Measurements from ENCODE around the gene ADAT3. TPM values are rescaled to one million over a fixed set of nuclear protein-coding genes. Genes with fewer than 3 reads are reported as not detected.
A peak's percentile ranks its signal among the peaks of the same experiment; 100 is the strongest.

Gene ADAT3
- total and polyA plus RNA-seq, 2 experiments from 2014 or later = 2.4 to 11.0 TPM

DNA sequence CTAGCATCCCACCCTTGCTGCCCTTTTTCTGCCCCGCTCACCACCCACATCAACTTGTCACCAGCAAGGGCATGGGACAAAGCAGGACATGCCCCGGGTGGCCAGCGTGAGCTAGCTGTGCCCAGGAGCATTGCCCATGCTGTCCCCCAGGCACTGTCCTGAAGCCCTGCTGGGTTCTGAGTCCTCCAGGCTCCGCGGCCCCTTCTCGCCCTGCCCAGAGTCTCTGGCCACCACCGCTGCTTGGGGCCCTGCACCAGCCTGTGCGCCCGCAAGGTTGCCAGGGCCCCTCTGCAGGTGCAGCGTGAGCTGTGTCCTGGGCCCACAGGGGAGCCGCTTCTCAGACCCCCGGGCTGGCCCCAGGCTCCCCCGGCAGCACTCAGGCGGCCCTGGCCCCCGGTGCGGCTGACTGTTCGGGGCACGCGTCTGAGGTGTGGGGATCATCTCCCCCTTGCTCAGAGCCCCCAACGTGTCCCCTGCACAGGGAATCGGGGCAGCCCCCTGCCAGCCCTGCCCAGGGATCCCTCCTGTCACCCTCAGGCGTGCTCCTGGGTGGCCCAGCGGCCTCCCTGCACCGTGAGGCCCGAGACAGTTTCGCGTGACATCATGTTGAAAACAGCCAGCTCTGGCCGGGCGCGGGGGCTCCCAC is 39.8 kb downstream of the ADAT3 start:
- Histone ChIP-seq H3K27ac (no peak overlapping the region), H3K4me3 (no peak overlapping the region), H2AFZ (no peak overlapping the region), H3K9me3 (ENCODE audit: low read depth) (no peaks in the 10 kb centered on the region), H3K4me1 (ENCODE audit: insufficient read depth) (peaks cover 15% of the 10 kb centered on the region), H3K36me3 (replicated peaks; ENCODE audit: insufficient read depth, low read depth) (no peaks in the 10 kb centered on the region), H4K20me1 (ENCODE audit: insufficient read depth, poor library complexity, severe bottlenecking) (peaks cover 58% of the 10 kb centered on the region), H3K27me3 (no peaks in the 10 kb centered on the region), H3K9me2 (replicated peaks; ENCODE audit: insufficient read depth) (no peaks in the 10 kb centered on the region), H3K4me2 (no peak overlapping the region), H3K79me2 (peaks cover 83% of the 10 kb centered on the region)
- DNase-seq (ENCODE audit: low spot score) = no peak
- WGBS (ENCODE audit: low lambda C conversion rate, missing lambda C conversion rate) = 93% methylated on average over 29 of the region's 30 CpGs
- TF ChIP-seq EZH2 (IDR thresholded peaks at IDR 0.05; ENCODE audit: borderline replicate concordance) (no peak), CTCF (IDR thresholded peaks at IDR 0.05; ENCODE audit: poor library complexity) (no peak)

DNA sequence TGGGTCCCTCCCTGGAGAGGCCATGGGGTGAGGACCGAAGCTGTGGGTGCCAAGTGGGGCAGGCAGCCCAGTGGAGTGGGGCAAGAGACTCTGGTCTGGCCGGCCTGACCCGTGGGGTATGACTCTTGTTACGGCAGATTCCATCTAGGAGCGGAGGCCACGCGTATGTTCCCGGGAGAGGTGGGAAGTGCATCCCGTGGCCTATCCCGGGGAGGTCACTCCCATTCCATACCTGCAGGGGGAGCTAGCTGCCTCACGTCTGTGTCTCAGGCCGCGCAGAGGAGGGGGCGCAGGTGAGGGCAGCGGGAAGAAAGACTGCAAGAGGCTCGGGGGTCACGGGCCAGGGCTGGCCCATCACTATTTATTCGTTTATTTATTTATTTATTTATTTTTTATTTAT is 40.7 kb downstream of the ADAT3 start:
- Histone ChIP-seq H3K4me2 (no peak overlapping the region), H3K9me3 (ENCODE audit: low read depth) (no peaks in the 10 kb centered on the region), H3K27me3 (no peaks in the 10 kb centered on the region), H3K27ac (no peak overlapping the region), H3K4me3 (no peak overlapping the region), H3K36me3 (replicated peaks; ENCODE audit: insufficient read depth, low read depth) (no peaks in the 10 kb centered on the region), H4K20me1 (ENCODE audit: insufficient read depth, poor library complexity, severe bottlenecking) (peaks cover 58% of the 10 kb centered on the region), H3K79me2 (peaks cover 92% of the 10 kb centered on the region), H3K9me2 (replicated peaks; ENCODE audit: insufficient read depth) (no peaks in the 10 kb centered on the region), H2AFZ (no peak overlapping the region), H3K4me1 (ENCODE audit: insufficient read depth) (peaks cover 13% of the 10 kb centered on the region)
- TF ChIP-seq EZH2 (IDR thresholded peaks at IDR 0.05; ENCODE audit: borderline replicate concordance) (no peak), CTCF (IDR thresholded peaks at IDR 0.05; ENCODE audit: poor library complexity) (peak; percentile 46), EZH2phosphoT487 (IDR thresholded peaks at IDR 0.05; ENCODE audit: low read depth, severe bottlenecking, unreplicated experiment) (no peak)
- peak; percentile 53 for DNase-seq (ENCODE audit: low spot score)
- WGBS (ENCODE audit: low lambda C conversion rate, missing lambda C conversion rate) = 72% methylated on average over 18 of the region's 18 CpGs

- Histone ChIP-seq H2AFZ (no peak overlapping the region), H3K27ac (no peak overlapping the region), H3K27me3 (no peaks in the 10 kb centered on the region), H3K9me3 (ENCODE audit: low read depth) (no peaks in the 10 kb centered on the region), H3K36me3 (replicated peaks; ENCODE audit: insufficient read depth, low read depth) (no peaks in the 10 kb centered on the region), H3K4me3 (no peak overlapping the region), H3K4me1 (ENCODE audit: insufficient read depth) (peaks cover 10% of the 10 kb centered on the region), H3K4me2 (no peak overlapping the region), H3K79me2 (peaks cover 96% of the 10 kb centered on the region), H4K20me1 (ENCODE audit: insufficient read depth, poor library complexity, severe bottlenecking) (peaks cover 64% of the 10 kb centered on the region), H3K9me2 (replicated peaks; ENCODE audit: insufficient read depth) (no peaks in the 10 kb centered on the region)
- 92% methylated on average over 29 of the region's 34 CpGs for WGBS (ENCODE audit: low lambda C conversion rate, missing lambda C conversion rate)
- TF ChIP-seq EZH2phosphoT487 (IDR thresholded peaks at IDR 0.05; ENCODE audit: low read depth, severe bottlenecking, unreplicated experiment) (no peak), EZH2 (IDR thresholded peaks at IDR 0.05; ENCODE audit: borderline replicate concordance) (no peak), CTCF (IDR thresholded peaks at IDR 0.05; ENCODE audit: poor library complexity) (no peak)
- no peak for DNase-seq (ENCODE audit: low spot score)
Observed at GRCh38 chr19:1947651-1948209, 42.5 kb downstream of the ADAT3 start.
